HepG2 (cell line): ENCODE measurements around the gene ARCN1. TPM values are rescaled to one million over a fixed set of nuclear protein-coding genes. Genes with fewer than 3 reads are reported as not detected.

ENCODE experiments used
- ARID3A ChIP-seq: IDR thresholded peaks from 2 replicates; pipeline ENCODE4 v1.6.1; 2012; ENCODE audit warnings: low read depth, low read length, improper control_type of control experiment
- ARNTL ChIP-seq: sonication (generic); formaldehyde crosslinking; IDR thresholded peaks from 2 replicates; pipeline ENCODE4 v1.4.0; 2020; ENCODE audit warnings: mild to moderate bottlenecking, missing genetic modification reagents
- GTF3A ChIP-seq: sonication (generic); formaldehyde crosslinking; conservative IDR thresholded peaks from 2 replicates; pipeline ENCODE4 v1.4.0; 2020; ENCODE audit warnings: mild to moderate bottlenecking, missing genetic modification reagents
- GZF1 ChIP-seq: sonication (generic); formaldehyde crosslinking; IDR thresholded peaks from 2 replicates; pipeline ENCODE4 v1.5.1; 2020; ENCODE audit warnings: mild to moderate bottlenecking, missing genetic modification reagents
- HIC2 ChIP-seq: sonication (generic); formaldehyde crosslinking; IDR thresholded peaks from 2 replicates; pipeline ENCODE4 v1.9.0; 2022; ENCODE audit warnings: low read depth, missing genetic modification reagents
- HMGXB4 ChIP-seq, 2 experiments: sonication (generic) in 1 of 2; formaldehyde crosslinking in 1 of 2; IDR thresholded peaks; 2 replicates each; pipeline versions ENCODE4 v1.4.0 to v1.6.1; 2018 to 2020; ENCODE audit warnings: missing genetic modification reagents in 2 of 2, borderline replicate concordance in 1 of 2, low read depth in 1 of 2, mild to moderate bottlenecking in 1 of 2, missing biosample characterization in 1 of 2
- HNF1B ChIP-seq: sonication (generic); formaldehyde crosslinking; IDR thresholded peaks from 2 replicates; pipeline ENCODE4 v1.5.1; 2020; ENCODE audit warnings: mild to moderate bottlenecking, moderate library complexity, missing genetic modification reagents
- HNRNPK ChIP-seq: fragments of 200-400 bp; formaldehyde crosslinking; IDR thresholded peaks from 2 replicates; pipeline ENCODE4 v1.6.1; 2018; ENCODE audit warnings: low read length, low read depth, moderate library complexity, mild to moderate bottlenecking; ENCODE audit not compliant: poor library complexity, severe bottlenecking
- ISX ChIP-seq: sonication (generic); formaldehyde crosslinking; conservative IDR thresholded peaks from 2 replicates; pipeline ENCODE4 v1.5.0; 2020; ENCODE audit warnings: missing genetic modification reagents
- RELA ChIP-seq: sonication (generic); formaldehyde crosslinking; IDR thresholded peaks from 2 replicates; pipeline ENCODE4 v1.4.0; 2020; ENCODE audit warnings: missing genetic modification reagents
- REPIN1 ChIP-seq: sonication (generic); formaldehyde crosslinking; IDR thresholded peaks from 2 replicates; pipeline ENCODE4 v1.8.0; 2022; ENCODE audit warnings: missing genetic modification reagents, low read depth, mild to moderate bottlenecking, borderline replicate concordance
- RFXAP ChIP-seq: sonication (generic); formaldehyde crosslinking; IDR thresholded peaks from 2 replicates; pipeline ENCODE4 v1.4.0; 2020; ENCODE audit warnings: missing genetic modification reagents, borderline replicate concordance
- SMYD3 ChIP-seq: sonication (generic); formaldehyde crosslinking; IDR thresholded peaks from 2 replicates; pipeline ENCODE4 v1.8.1; 2023; ENCODE audit warnings: mild to moderate bottlenecking, missing genetic modification reagents
- THRA ChIP-seq: sonication (generic); formaldehyde crosslinking; IDR thresholded peaks from 2 replicates; pipeline ENCODE4 v1.4.0; 2020; ENCODE audit warnings: missing genetic modification reagents, borderline replicate concordance
- WIZ ChIP-seq: sonication (generic); formaldehyde crosslinking; IDR thresholded peaks from 2 replicates; pipeline ENCODE4 v1.5.1; 2020; ENCODE audit warnings: mild to moderate bottlenecking, missing genetic modification reagents
- ZFAT ChIP-seq: sonication (generic); formaldehyde crosslinking; conservative IDR thresholded peaks from 2 replicates; pipeline ENCODE4 v1.8.1; 2023; ENCODE audit warnings: missing genetic modification reagents, inconsistent platforms
- ZNF207 ChIP-seq: fragments of 450-650 bp; IDR thresholded peaks from 2 replicates; pipeline ENCODE4 v1.6.1; 2016; ENCODE audit warnings: antibody characterized with exemption, borderline replicate concordance
- ZNF296 ChIP-seq: sonication (generic); formaldehyde crosslinking; conservative IDR thresholded peaks from 2 replicates; pipeline ENCODE4 v1.5.0; 2020; ENCODE audit warnings: mild to moderate bottlenecking, missing genetic modification reagents
- ZNF333 ChIP-seq: sonication (generic); formaldehyde crosslinking; IDR thresholded peaks from 2 replicates; pipeline ENCODE4 v1.4.0; 2020; ENCODE audit warnings: mild to moderate bottlenecking, missing genetic modification reagents, borderline replicate concordance
- ZNF749 ChIP-seq: sonication (generic); formaldehyde crosslinking; IDR thresholded peaks from 2 replicates; pipeline ENCODE4 v1.8.0; 2022; ENCODE audit warnings: mild to moderate bottlenecking, missing genetic modification reagents, moderate library complexity, borderline replicate concordance
- polyA plus RNA-seq, 8 experiments: library from polyadenylated mRNA; depleted of rRNA in 3 of 8; stranded (reverse) in 7 of 8; unstranded in 1 of 8; fragments of >200 nt; fragmentation: Illumina TruSeq in 4 of 8; extraction: Trizol in 4 of 8; gene quantifications; 2 replicates each; pipeline versions ENCODE4 v1.2.1 to v1.2.3, GENCODE V29; 2011 to 2016; ENCODE audit warnings: low read depth in 4 of 8, missing spikeins in 1 of 8, mixed read lengths in 1 of 8; ENCODE audit not compliant: insufficient read depth in 1 of 8
- total RNA-seq, 5 experiments: library from RNA; depleted of rRNA; stranded (reverse); fragments of >200 nt; fragmentation: Illumina TruSeq; extraction: Trizol; gene quantifications; 2 replicates each; pipeline ENCODE4 v1.2.3, GENCODE V29; 2016; ENCODE audit warnings: low read depth in 1 of 5

The ARCN1 gene
- total and polyA plus RNA-seq, 2 of the 13 experiments (the other 11 are each of a cell fraction or from before 2014, with no cell fraction given), result 148 to 200 TPM

- TF ChIP-seq WIZ (no peak), ZNF207 (no peak), REPIN1 (CRISPR knock-in tag) (no peak), ISX (no peak), ARNTL (CRISPR knock-in tag) (no peak), ZNF749 (no peak), HMGXB4 (CRISPR knock-in tag; IDR thresholded peaks at IDR 0.05; ENCODE audit: borderline replicate concordance in 1 of 2, low read depth in 1 of 2) (peak in 1 of 2 experiments; percentile 54; a peak in 1 of 4 replicates), GTF3A (CRISPR knock-in tag) (no peak), SMYD3 (no peak), HIC2 (CRISPR knock-in tag) (no peak), ARID3A (no peak), ZNF333 (CRISPR knock-in tag) (no peak), HNF1B (no peak), ZFAT (CRISPR knock-in tag) (no peak), RELA (CRISPR knock-in tag) (no peak), HNRNPK (peak; percentile 33), GZF1 (CRISPR knock-in tag) (no peak), THRA (CRISPR knock-in tag) (no peak), RFXAP (CRISPR knock-in tag) (no peak), ZNF296 (no peak)
These were observed 36.4 kb downstream of the ARCN1 start (continued) for GRCh38 chr11:118608360-118609227.
